Thoracic aorta (tissue), 2 donors: ENCODE results near the gene OOSP1. TPM values are rescaled to one million over a fixed set of nuclear protein-coding genes. Genes with fewer than 3 reads are reported as not detected.
"Not testable (repeated sequence)": the region's sequence is repeated elsewhere in the genome, so short reads cannot be mapped to it uniquely, and the experiment has no call there.

ENCODE experiments used
- ATAC-seq: fragments of 150-250 bp; one replicate; pipeline ENCODE4 v1.8.0; 2017; ENCODE audit warnings: low read depth; ENCODE audit not compliant: insufficient number of reproducible peaks, low FRiP score
- DNase-seq: peaks from one replicate; pipeline ENCODE4 v3.0.0-alpha.2; 2020; ENCODE audit warnings: low spot score
- H3K27ac ChIP-seq, 2 donors: fragments of 200-600 bp; sonication (generic); 1 replicate in 1 of 2; 2 replicates in 1 of 2; pipeline ENCODE4 v1.5.1; 2016; ENCODE audit warnings: mild to moderate bottlenecking in 2 of 2, moderate library complexity in 2 of 2
- H3K27me3 ChIP-seq: fragments of 200-600 bp; sonication (generic); replicated peaks from 2 replicates; pipeline ENCODE4 v1.6.0; 2016; ENCODE audit warnings: mild to moderate bottlenecking; ENCODE audit not compliant: insufficient read depth
- H3K36me3 ChIP-seq: fragments of 200-600 bp; sonication (generic); one replicate; pipeline ENCODE4 v1.5.1; 2016
- H3K4me1 ChIP-seq, 2 donors: fragments of 200-600 bp; sonication (generic); 1 replicate in 1 of 2; 2 replicates in 1 of 2; pipeline versions ENCODE4 v1.5.1 to v1.6.0; 2016; ENCODE audit warnings: low read depth in 2 of 2, mild to moderate bottlenecking in 1 of 2; ENCODE audit not compliant: control insufficient read depth in 1 of 2
- H3K4me3 ChIP-seq: fragments of 200-600 bp; sonication (generic); 2 replicates; pipeline ENCODE4 v1.5.1; 2016; ENCODE audit warnings: mild to moderate bottlenecking
- H3K9me3 ChIP-seq: fragments of 200-600 bp; sonication (generic); 2 replicates; pipeline ENCODE4 v1.5.1; 2016
- CTCF ChIP-seq: fragments of 200-600 bp; sonication (generic); IDR thresholded peaks from one replicate; pipeline ENCODE4 v1.5.1; 2019; ENCODE audit warnings: antibody characterized with exemption
- total RNA-seq, 2 donors: library from RNA; depleted of rRNA; stranded (reverse); fragments of >200 nt; gene quantifications; one replicate each; pipeline versions ENCODE4 v1.1.0 to v1.2.3, GENCODE V29; 2016

OOSP1 gene
- total RNA-seq, 2 donors from 2014 or later, result not detected

- ATAC-seq (no peak), DNase-seq (no peak)
- H3K27me3 ChIP-seq, result no peaks in the 10 kb centered on the region
- H3K36me3 ChIP-seq, result no peaks in the 10 kb centered on the region
- no peaks in the 10 kb centered on the region for H3K4me1 ChIP-seq
- no peak overlapping the region for H3K27ac ChIP-seq
- no peak for TF ChIP-seq CTCF
- no peak overlapping the region for H3K4me3 ChIP-seq
- no peaks in the 10 kb centered on the region for H3K9me3 ChIP-seq
These were observed 38.7 kb upstream of the OOSP1 start for GRCh38 chr11:59899532-59899931.

- Histone ChIP-seq H3K36me3 (no peaks in the 10 kb centered on the region), H3K9me3 (no peaks in the 10 kb centered on the region), H3K4me3 (no peak overlapping the region), H3K4me1 (no peaks in the 10 kb centered on the region), H3K27ac (no peak overlapping the region), H3K27me3 (no peaks in the 10 kb centered on the region)
- ATAC-seq (no peak), DNase-seq (no peak)
- no peak for TF ChIP-seq CTCF
These were observed 37.7 kb upstream of the OOSP1 start for GRCh38 chr11:59900366-59901126.

- H3K27me3 ChIP-seq, result no peaks in the 10 kb centered on the region
- no peak for ATAC-seq
- H3K9me3 ChIP-seq, result no peaks in the 10 kb centered on the region
- H3K36me3 ChIP-seq, result no peaks in the 10 kb centered on the region
- H3K4me1 ChIP-seq, result no peaks in the 10 kb centered on the region
- DNase-seq, result no peak
- no peak overlapping the region for H3K4me3 ChIP-seq
- no peak overlapping the region for H3K27ac ChIP-seq
- no peak for TF ChIP-seq CTCF
These were observed 36.9 kb upstream of the OOSP1 start for GRCh38 chr11:59901306-59901705.

- not testable (repeated sequence) for H3K36me3 ChIP-seq, H3K4me3 ChIP-seq, H3K27ac ChIP-seq, H3K27me3 ChIP-seq, DNase-seq, ATAC-seq, H3K9me3 ChIP-seq, H3K4me1 ChIP-seq
These were observed 34.7 kb upstream of the OOSP1 start for GRCh38 chr11:59903569-59903968.

- TF ChIP-seq CTCF, result no peak
- no peak for ATAC-seq
These were observed 19.8 kb upstream of the OOSP1 start for GRCh38 chr11:59918480-59918879.

More at GRCh38 chr11:59918480-59918879, 19.8 kb upstream of the OOSP1 start:
- H3K27ac ChIP-seq, result no peak overlapping the region
- H3K4me1 ChIP-seq, result no peaks in the 10 kb centered on the region
- peaks cover 9% of the 10 kb centered on the region for H3K9me3 ChIP-seq
- H3K36me3 ChIP-seq, result no peaks in the 10 kb centered on the region
- no peaks in the 10 kb centered on the region for H3K27me3 ChIP-seq
- DNase-seq, result no peak
- H3K4me3 ChIP-seq, result no peak overlapping the region
